K562 (cell line): Measurements from ENCODE around the gene DNAJA1. TPM values are rescaled to one million over a fixed set of nuclear protein-coding genes. Genes with fewer than 3 reads are reported as not detected.
A peak's percentile ranks its signal among the peaks of the same experiment; 100 is the strongest.

Experiments
- E2F6 ChIP-seq, 2 experiments: IDR thresholded peaks; 2 replicates each; pipeline ENCODE4 v1.6.1; 2011; ENCODE audit warnings: borderline replicate concordance in 1 of 2, control low read depth in 1 of 2, low read depth in 1 of 2, low read length in 1 of 2, mild to moderate bottlenecking in 1 of 2, mixed read lengths in 1 of 2, moderate library complexity in 1 of 2; ENCODE audit not compliant: insufficient read depth in 1 of 2, insufficient read length in 1 of 2, poor library complexity in 1 of 2, severe bottlenecking in 1 of 2; ENCODE audit errors: extremely low read depth in 1 of 2
- EP400 ChIP-seq: fragments of 450-650 bp; IDR thresholded peaks from 2 replicates; pipeline ENCODE4 v1.6.1; 2017; ENCODE audit warnings: antibody characterized with exemption, mild to moderate bottlenecking, moderate library complexity
- EZH2 ChIP-seq: IDR thresholded peaks from 2 replicates; pipeline ENCODE4 v1.6.1; 2012; ENCODE audit warnings: low read depth, mild to moderate bottlenecking, inconsistent platforms, low read length, borderline replicate concordance
- FOXJ3 ChIP-seq: sonication (generic); formaldehyde crosslinking; IDR thresholded peaks from 2 replicates; pipeline ENCODE4 v1.4.0; 2020; ENCODE audit warnings: mild to moderate bottlenecking, missing genetic modification reagents
- HDAC6 ChIP-seq: IDR thresholded peaks from 2 replicates; pipeline ENCODE4 v1.6.1; 2012; ENCODE audit warnings: low read depth, mild to moderate bottlenecking, control low read depth, inconsistent platforms, low read length, moderate library complexity
- HES1 ChIP-seq: fragments of 450-650 bp; IDR thresholded peaks from 2 replicates; pipeline ENCODE4 v1.6.1; 2016; ENCODE audit warnings: low read depth, mild to moderate bottlenecking, moderate library complexity
- HMGN3 ChIP-seq: IDR thresholded peaks from 2 replicates; pipeline ENCODE4 v1.6.1; 2011; ENCODE audit warnings: borderline replicate concordance, low read depth, mild to moderate bottlenecking, mixed read lengths, low read length; ENCODE audit not compliant: insufficient read length; ENCODE audit errors: extremely low read depth
- HNRNPL ChIP-seq: fragments of 200-400 bp; formaldehyde crosslinking; IDR thresholded peaks from 2 replicates; pipeline ENCODE4 v1.6.1; 2017; ENCODE audit warnings: low read depth, mild to moderate bottlenecking, low read length
- KAT7 ChIP-seq: sonication (generic); formaldehyde crosslinking; IDR thresholded peaks from 2 replicates; pipeline ENCODE4 v1.8.0; 2022; ENCODE audit warnings: missing genetic modification reagents, mild to moderate bottlenecking, borderline replicate concordance
- KDM5B ChIP-seq: fragments of 200-600 bp; sonication (generic); IDR thresholded peaks from 2 replicates; pipeline ENCODE4 v1.6.1; 2012; ENCODE audit warnings: low read depth, mild to moderate bottlenecking, moderate library complexity, low read length, control low read depth, inconsistent platforms; ENCODE audit not compliant: insufficient replicate concordance
- MIER1 ChIP-seq: fragments of 450-650 bp; IDR thresholded peaks from 2 replicates; pipeline ENCODE4 v1.6.1; 2016; ENCODE audit warnings: antibody characterized with exemption, mild to moderate bottlenecking, low read depth
- NFIX ChIP-seq: fragments of 250-450 bp; sonication (Bioruptor Pico); IDR thresholded peaks from 2 replicates; pipeline ENCODE4 v1.4.0; 2020; ENCODE audit warnings: low read depth, mild to moderate bottlenecking, moderate library complexity
- THAP12 ChIP-seq: fragments of 250-450 bp; sonication (Bioruptor Pico); IDR thresholded peaks from 2 replicates; pipeline ENCODE4 v1.9.0; 2021; ENCODE audit warnings: mild to moderate bottlenecking, inconsistent platforms
- USF2 ChIP-seq: sonication (generic); formaldehyde crosslinking; IDR thresholded peaks from 2 replicates; pipeline ENCODE4 v1.5.0; 2020; ENCODE audit warnings: missing genetic modification reagents
- ZNF184 ChIP-seq: sonication (generic); formaldehyde crosslinking; IDR thresholded peaks from 2 replicates; pipeline ENCODE4 v1.5.0; 2020; ENCODE audit warnings: missing genetic modification reagents
- ZNF197 ChIP-seq: fragments of 200-800 bp; sonication (Bioruptor generic); IDR thresholded peaks from 2 replicates; pipeline ENCODE4 v1.6.1; 2016; ENCODE audit warnings: low read depth, missing genetic modification characterization, missing compliant biosample characterization
- ZNF263 ChIP-seq: sonication (generic); formaldehyde crosslinking; IDR thresholded peaks from 2 replicates; pipeline ENCODE4 v1.8.0; 2022; ENCODE audit warnings: mild to moderate bottlenecking, missing genetic modification reagents, borderline replicate concordance
- ZNF354B ChIP-seq: fragments of 250-450 bp; sonication (Bioruptor Pico); IDR thresholded peaks from 2 replicates; pipeline ENCODE4 v1.4.0; 2020
- ZNF76 ChIP-seq: fragments of 250-450 bp; sonication (Bioruptor Pico); IDR thresholded peaks from 2 replicates; pipeline ENCODE4 v1.4.0; 2020; ENCODE audit warnings: mild to moderate bottlenecking, moderate library complexity, borderline replicate concordance
- ZSCAN32 ChIP-seq: fragments of 450-650 bp; formaldehyde crosslinking; IDR thresholded peaks from 2 replicates; pipeline ENCODE4 v1.4.0; 2020; ENCODE audit warnings: mild to moderate bottlenecking, moderate library complexity
- polyA plus RNA-seq, 8 experiments: library from polyadenylated mRNA; depleted of rRNA in 4 of 8; stranded (reverse) in 5 of 8; unstranded in 3 of 8; fragments of >200 nt; fragmentation: Nextera tagmentation in 2 of 8; fragmentation: Illumina TruSeq in 1 of 8; extraction: Ambion mirVana in 2 of 8; extraction: Trizol in 1 of 8; gene quantifications; 2 replicates each; pipeline versions ENCODE4 v1.2.1 to v1.2.3, GENCODE V29; 2011 to 2014; ENCODE audit warnings: inconsistent platforms in 1 of 8, missing spikeins in 1 of 8
- total RNA-seq, 7 experiments: library from RNA; depleted of rRNA in 6 of 7; stranded (reverse); fragments of >200 nt in 6 of 7; fragmentation: Illumina TruSeq in 2 of 7; extraction: Trizol in 2 of 7; gene quantifications; 2 replicates each; pipeline versions ENCODE4 v1.2.1 to v1.2.3, GENCODE V29; 2011 to 2021; ENCODE audit warnings: low replicate concordance in 1 of 7
- TF ChIP-seq, protein P1 (sequence below): fragments of 450-650 bp; conservative IDR thresholded peaks from 2 replicates; pipeline ENCODE4 v1.6.1; 2016; ENCODE audit warnings: missing genetic modification characterization, low read depth, mild to moderate bottlenecking, missing compliant biosample characterization, moderate library complexity

The DNAJA1 gene
- total and polyA plus RNA-seq, 9 of the 15 experiments (the other 6 are each of a cell fraction or from before 2014, with no cell fraction given): 109 to 359 (median 175) TPM

GRCh38 chr9:33076046-33077004 lies 51.3 kb downstream of the DNAJA1 start, which contains the start of gene SMU1 (continued):
- TF ChIP-seq THAP12 (CRISPR knock-in tag) (no peak), KAT7 (CRISPR knock-in tag) (no peak), ZNF263 (CRISPR knock-in tag) (no peak), USF2 (CRISPR knock-in tag) (no peak), ZSCAN32 (CRISPR knock-in tag) (no peak), MIER1 (no peak), E2F6 (IDR thresholded peaks at IDR 0.05; ENCODE audit: borderline replicate concordance in 1 of 2, extremely low read depth in 1 of 2, insufficient read depth in 1 of 2, insufficient read length in 1 of 2, low read depth in 1 of 2, low read length in 1 of 2, poor library complexity in 1 of 2, severe bottlenecking in 1 of 2) (no peak), HES1 (no peak), ZNF197 (CRISPR knock-in tag) (no peak), FOXJ3 (CRISPR knock-in tag) (no peak), NFIX (no peak), KDM5B (peak; percentile 72), ZNF184 (CRISPR knock-in tag) (no peak), EZH2 (no peak), HNRNPL (no peak), HMGN3 (no peak), HDAC6 (no peak), ZNF354B (CRISPR knock-in tag) (no peak), EP400 (peak; percentile 84), ZNF76 (CRISPR knock-in tag) (no peak)
- TF ChIP-seq, protein P1, sequence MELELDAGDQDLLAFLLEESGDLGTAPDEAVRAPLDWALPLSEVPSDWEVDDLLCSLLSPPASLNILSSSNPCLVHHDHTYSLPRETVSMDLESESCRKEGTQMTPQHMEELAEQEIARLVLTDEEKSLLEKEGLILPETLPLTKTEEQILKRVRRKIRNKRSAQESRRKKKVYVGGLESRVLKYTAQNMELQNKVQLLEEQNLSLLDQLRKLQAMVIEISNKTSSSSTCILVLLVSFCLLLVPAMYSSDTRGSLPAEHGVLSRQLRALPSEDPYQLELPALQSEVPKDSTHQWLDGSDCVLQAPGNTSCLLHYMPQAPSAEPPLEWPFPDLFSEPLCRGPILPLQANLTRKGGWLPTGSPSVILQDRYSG: no peak
